ENCODE results near the gene RBBP5. TPM values are rescaled to one million over a fixed set of nuclear protein-coding genes. Genes with fewer than 3 reads are reported as not detected.
A peak's percentile ranks its signal among the peaks of the same experiment; 100 is the strongest.

Gene RBBP5
- total RNA-seq, 1 donor from 2014 or later: 16.6 TPM

DNA sequence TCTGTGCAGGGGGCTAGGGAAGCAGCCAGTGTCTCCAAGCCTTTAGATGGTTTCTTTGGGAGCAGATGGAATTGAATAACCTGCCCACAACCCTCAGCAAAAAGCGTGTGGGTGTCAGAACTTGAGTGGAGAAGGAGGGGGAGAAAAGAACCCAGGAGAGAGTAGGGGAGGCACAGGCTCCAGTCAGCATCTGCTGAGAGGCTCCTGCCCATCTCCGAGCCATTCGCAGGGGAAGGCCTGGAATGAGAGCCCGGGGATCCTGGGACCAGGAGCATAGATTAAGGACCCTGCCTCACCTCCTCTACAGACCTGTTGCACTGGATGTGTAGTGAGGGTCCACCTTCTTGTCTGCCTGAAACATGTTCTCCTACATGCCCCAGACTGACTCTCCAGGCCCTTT is 53.8 kb downstream of the RBBP5 start:
- no peak overlapping the region for H3K4me3 ChIP-seq
- no peaks in the 10 kb centered on the region for H3K4me1 ChIP-seq
- DNase-seq: peak; percentile 45
- no peak overlapping the region for H3K27ac ChIP-seq
- H3K9me3 ChIP-seq: no peaks in the 10 kb centered on the region
- no peaks in the 10 kb centered on the region for H3K36me3 ChIP-seq
- intact Hi-C loops (cut with DNase I): loop anchor here (10.0 kb wide), 1 partner anchor 93 kb away; no protein-coding TSS in a partner anchor
- H3K27me3 ChIP-seq: no peaks in the 10 kb centered on the region
- TF ChIP-seq, protein P1, sequence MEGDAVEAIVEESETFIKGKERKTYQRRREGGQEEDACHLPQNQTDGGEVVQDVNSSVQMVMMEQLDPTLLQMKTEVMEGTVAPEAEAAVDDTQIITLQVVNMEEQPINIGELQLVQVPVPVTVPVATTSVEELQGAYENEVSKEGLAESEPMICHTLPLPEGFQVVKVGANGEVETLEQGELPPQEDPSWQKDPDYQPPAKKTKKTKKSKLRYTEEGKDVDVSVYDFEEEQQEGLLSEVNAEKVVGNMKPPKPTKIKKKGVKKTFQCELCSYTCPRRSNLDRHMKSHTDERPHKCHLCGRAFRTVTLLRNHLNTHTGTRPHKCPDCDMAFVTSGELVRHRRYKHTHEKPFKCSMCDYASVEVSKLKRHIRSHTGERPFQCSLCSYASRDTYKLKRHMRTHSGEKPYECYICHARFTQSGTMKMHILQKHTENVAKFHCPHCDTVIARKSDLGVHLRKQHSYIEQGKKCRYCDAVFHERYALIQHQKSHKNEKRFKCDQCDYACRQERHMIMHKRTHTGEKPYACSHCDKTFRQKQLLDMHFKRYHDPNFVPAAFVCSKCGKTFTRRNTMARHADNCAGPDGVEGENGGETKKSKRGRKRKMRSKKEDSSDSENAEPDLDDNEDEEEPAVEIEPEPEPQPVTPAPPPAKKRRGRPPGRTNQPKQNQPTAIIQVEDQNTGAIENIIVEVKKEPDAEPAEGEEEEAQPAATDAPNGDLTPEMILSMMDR (IDR thresholded peaks at IDR 0.05): no peak
- ATAC-seq: no peak

DNA sequence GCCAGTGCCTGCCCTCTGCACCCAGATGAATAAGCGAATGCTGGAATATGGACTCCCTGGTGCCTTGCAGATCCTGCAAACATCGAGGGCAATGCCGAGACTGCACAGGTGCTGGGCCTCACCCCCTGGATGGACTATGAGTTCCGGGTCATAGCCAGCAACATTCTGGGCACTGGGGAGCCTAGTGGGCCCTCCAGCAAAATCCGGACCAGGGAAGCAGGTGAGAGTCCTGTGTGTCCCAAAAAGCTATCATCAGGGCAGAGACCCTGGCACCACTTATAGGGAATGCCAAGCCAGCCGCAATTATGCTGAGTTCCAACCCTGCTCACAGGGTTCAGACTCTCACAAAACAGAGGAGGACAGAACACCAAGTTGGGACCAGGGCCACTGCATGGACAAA is 54.7 kb downstream of the RBBP5 start:
- H3K27me3 ChIP-seq: no peaks in the 10 kb centered on the region
- TF ChIP-seq, protein P1 (IDR thresholded peaks at IDR 0.05): no peak
- no peaks in the 10 kb centered on the region for H3K4me1 ChIP-seq
- H3K4me3 ChIP-seq: no peak overlapping the region
- intact Hi-C loops (cut with DNase I): loop anchor here (10.0 kb wide), 1 partner anchor 92 kb away; no protein-coding TSS in a partner anchor
- no peak for ATAC-seq
- no peak overlapping the region for H3K27ac ChIP-seq
- H3K36me3 ChIP-seq: no peaks in the 10 kb centered on the region
- no peaks in the 10 kb centered on the region for H3K9me3 ChIP-seq
- DNase-seq: peak; percentile 18

DNA sequence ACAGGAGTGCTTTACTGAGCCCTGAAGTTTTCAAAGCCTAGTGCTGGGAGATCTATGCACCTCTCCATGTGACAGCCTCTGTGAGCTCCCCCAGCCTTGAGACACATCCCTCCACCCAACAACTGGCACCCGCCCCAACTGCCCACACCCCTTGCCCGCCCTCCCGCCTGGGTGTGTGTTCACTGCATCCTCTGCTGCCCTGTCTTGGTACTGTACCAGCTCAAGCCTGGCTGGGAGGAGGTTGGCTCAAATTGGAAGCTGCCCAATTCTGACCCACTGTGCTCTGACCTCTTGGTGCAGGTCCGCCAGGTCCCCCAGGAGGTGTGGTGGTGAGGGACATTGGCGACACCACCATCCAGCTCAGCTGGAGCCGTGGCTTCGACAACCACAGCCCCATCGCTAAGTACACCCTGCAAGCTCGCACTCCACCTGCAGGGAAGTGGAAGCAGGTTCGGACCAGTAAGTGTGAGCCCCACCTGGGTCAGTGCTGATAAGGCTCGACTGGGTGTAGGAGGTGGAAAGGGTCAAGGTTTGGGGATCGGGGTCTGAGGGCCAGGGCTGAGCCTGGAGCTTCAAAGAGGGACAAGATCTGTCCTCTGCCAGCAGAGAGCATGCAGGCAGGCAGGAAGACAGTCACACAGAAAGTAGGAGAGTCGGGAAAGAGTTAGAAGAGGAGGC is 55.5 kb downstream of the RBBP5 start:
- TF ChIP-seq, protein P1 (IDR thresholded peaks at IDR 0.05): no peak
- Histone ChIP-seq H3K36me3 (no peaks in the 10 kb centered on the region), H3K4me3 (no peak overlapping the region), H3K27me3 (no peaks in the 10 kb centered on the region), H3K4me1 (no peaks in the 10 kb centered on the region), H3K9me3 (no peaks in the 10 kb centered on the region), H3K27ac (no peak overlapping the region)
- intact Hi-C loops (cut with DNase I): loop anchor here (10.0 kb wide), 1 partner anchor 91 kb away; no protein-coding TSS in a partner anchor
- DNase-seq: peak; percentile 50
- no peak for ATAC-seq

DNA sequence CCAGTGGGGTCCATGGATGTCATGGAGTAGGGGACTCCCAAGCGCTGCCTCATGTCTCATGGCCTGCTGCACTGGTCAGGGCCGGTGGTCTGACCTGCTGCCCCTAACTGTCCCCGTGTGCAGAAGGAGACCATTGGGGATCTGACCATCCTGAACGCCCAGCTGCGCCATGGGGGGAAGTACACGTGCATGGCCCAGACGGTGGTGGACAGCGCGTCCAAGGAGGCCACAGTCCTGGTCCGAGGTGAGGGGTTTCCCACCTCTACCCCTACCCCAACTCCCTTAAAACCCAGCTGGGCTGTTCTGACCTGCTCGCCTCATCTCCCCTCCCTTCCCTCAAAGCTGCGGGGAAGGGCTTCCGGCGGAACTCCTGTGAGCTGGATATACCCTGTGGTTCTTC is 56.1 kb downstream of the RBBP5 start:
- no peaks in the 10 kb centered on the region for H3K27me3 ChIP-seq
- DNase-seq (peak; percentile 55), ATAC-seq (no peak)
- H3K9me3 ChIP-seq: no peaks in the 10 kb centered on the region
- no peaks in the 10 kb centered on the region for H3K36me3 ChIP-seq
- intact Hi-C loops (cut with DNase I): loop anchor here (10.0 kb wide), 1 partner anchor 91 kb away; no protein-coding TSS in a partner anchor
- H3K27ac ChIP-seq: no peak overlapping the region
- TF ChIP-seq, protein P1 (IDR thresholded peaks at IDR 0.05): no peak
- H3K4me3 ChIP-seq: no peak overlapping the region
- no peaks in the 10 kb centered on the region for H3K4me1 ChIP-seq

DNA sequence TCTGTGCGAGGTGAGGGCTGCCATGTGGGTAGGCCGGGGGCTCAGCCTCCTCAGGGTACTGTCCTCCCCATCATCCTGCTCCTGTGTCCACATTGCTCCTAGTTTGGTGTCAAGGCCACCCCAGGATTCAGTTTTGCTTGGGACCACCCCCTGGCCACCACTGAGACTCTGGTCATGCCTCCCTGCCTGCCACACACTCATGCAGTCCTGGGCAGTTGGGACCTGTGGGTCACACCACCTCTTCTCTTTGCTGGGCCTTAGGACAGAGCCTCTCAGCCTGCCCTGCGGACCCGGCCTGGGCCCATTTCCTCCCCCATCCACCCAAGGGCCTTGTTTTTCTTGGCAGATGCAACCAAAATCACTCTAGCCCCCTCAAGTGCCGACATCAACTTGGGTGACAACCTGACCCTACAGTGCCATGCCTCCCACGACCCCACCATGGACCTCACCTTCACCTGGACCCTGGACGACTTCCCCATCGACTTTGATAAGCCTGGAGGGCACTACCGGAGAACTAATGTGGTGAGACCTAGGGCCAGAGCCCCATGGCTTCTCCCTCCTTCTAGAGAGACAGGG is 56.9 kb downstream of the RBBP5 start:
- ATAC-seq (no peak), DNase-seq (peak; percentile 42)
- Histone ChIP-seq H3K27ac (no peak overlapping the region), H3K27me3 (no peaks in the 10 kb centered on the region), H3K9me3 (no peaks in the 10 kb centered on the region), H3K36me3 (no peaks in the 10 kb centered on the region), H3K4me1 (no peaks in the 10 kb centered on the region), H3K4me3 (no peak overlapping the region)
- TF ChIP-seq, protein P1 (IDR thresholded peaks at IDR 0.05): no peak
- intact Hi-C loops (cut with DNase I): loop anchor here (10.0 kb wide), 1 partner anchor 90 kb away; no protein-coding TSS in a partner anchor

Measured in upper lobe of right lung (tissue), 1 donor.